Smooth muscle cell (in vitro differentiated cells): ENCODE results near the gene SPDYE4. TPM values are rescaled to one million over a fixed set of nuclear protein-coding genes. Genes with fewer than 3 reads are reported as not detected.

Source experiments
- DNase-seq: peaks from one replicate; lab custom pipeline; 2025; ENCODE audit not compliant: unreplicated experiment; lab: John Stamatoyannopoulos, UW
- H2AFZ ChIP-seq: fragments of 200-600 bp; sonication (generic); 2 replicates; pipeline ENCODE4 v1.6.0; 2016; ENCODE audit warnings: antibody characterized with exemption, low read depth, mild to moderate bottlenecking
- H3F3A ChIP-seq: fragments of 200-600 bp; sonication (generic); 2 replicates; pipeline ENCODE4 v1.6.0; 2017; ENCODE audit warnings: antibody characterized with exemption, low read depth
- H3K27ac ChIP-seq: fragments of 200-600 bp; sonication (generic); 2 replicates; pipeline ENCODE4 v1.5.1; 2016; ENCODE audit warnings: low read depth, mild to moderate bottlenecking
- H3K27me3 ChIP-seq: fragments of 200-600 bp; sonication (generic); 2 replicates; pipeline ENCODE4 v1.6.1; 2016; ENCODE audit warnings: low read depth, mild to moderate bottlenecking
- H3K36me3 ChIP-seq: fragments of 200-600 bp; sonication (generic); 2 replicates; pipeline ENCODE4 v1.5.1; 2016; ENCODE audit warnings: low read depth
- H3K4me1 ChIP-seq: fragments of 200-600 bp; sonication (generic); 2 replicates; pipeline ENCODE4 v1.5.1; 2016; ENCODE audit warnings: low read depth
- H3K4me2 ChIP-seq: fragments of 200-600 bp; sonication (generic); 2 replicates; pipeline ENCODE4 v1.6.0; 2016; ENCODE audit warnings: mild to moderate bottlenecking
- H3K4me3 ChIP-seq: fragments of 200-600 bp; sonication (generic); 2 replicates; pipeline ENCODE4 v1.5.1; 2016; ENCODE audit warnings: mild to moderate bottlenecking
- H3K79me2 ChIP-seq: fragments of 200-600 bp; sonication (generic); 2 replicates; pipeline ENCODE4 v1.6.0; 2016; ENCODE audit warnings: low read depth, mild to moderate bottlenecking
- H3K9ac ChIP-seq: fragments of 200-600 bp; sonication (generic); 2 replicates; pipeline ENCODE4 v1.6.0; 2016; ENCODE audit warnings: low read depth
- H3K9me3 ChIP-seq: fragments of 200-600 bp; sonication (generic); replicated peaks from 2 replicates; pipeline ENCODE4 v1.5.1; 2016; ENCODE audit warnings: low read depth
- H4K20me1 ChIP-seq: fragments of 200-600 bp; sonication (generic); 2 replicates; pipeline ENCODE4 v1.6.0; 2016; ENCODE audit warnings: low read depth
- WGBS: methylation state at CpG from one replicate; pipeline ENCODE4 v1.1.7; 2016; ENCODE audit warnings: low lambda C conversion rate; 5-methylcytosine and 5-hydroxymethylcytosine counted together
- polyA plus RNA-seq: library from polyadenylated mRNA; unstranded; fragments of >200 nt; fragmentation: Nextera tagmentation; extraction: Ambion mirVana; gene quantifications from 2 replicates; pipeline ENCODE4 v1.2.1, GENCODE V29; 2016
- total RNA-seq: library from RNA; depleted of rRNA; stranded (reverse); fragments of >200 nt; gene quantifications from 2 replicates; pipeline ENCODE4 v1.2.3, GENCODE V29; 2014
- TF ChIP-seq, protein P1 (sequence below): fragments of 200-600 bp; sonication (generic); IDR thresholded peaks from 2 replicates; pipeline ENCODE4 v1.5.1; 2017; ENCODE audit warnings: borderline replicate concordance, mild to moderate bottlenecking, antibody characterized with exemption; ENCODE audit not compliant: insufficient read depth, poor library complexity, severe bottlenecking

Gene SPDYE4
- total and polyA plus RNA-seq, 2 experiments from 2014 or later = not detected

DNA sequence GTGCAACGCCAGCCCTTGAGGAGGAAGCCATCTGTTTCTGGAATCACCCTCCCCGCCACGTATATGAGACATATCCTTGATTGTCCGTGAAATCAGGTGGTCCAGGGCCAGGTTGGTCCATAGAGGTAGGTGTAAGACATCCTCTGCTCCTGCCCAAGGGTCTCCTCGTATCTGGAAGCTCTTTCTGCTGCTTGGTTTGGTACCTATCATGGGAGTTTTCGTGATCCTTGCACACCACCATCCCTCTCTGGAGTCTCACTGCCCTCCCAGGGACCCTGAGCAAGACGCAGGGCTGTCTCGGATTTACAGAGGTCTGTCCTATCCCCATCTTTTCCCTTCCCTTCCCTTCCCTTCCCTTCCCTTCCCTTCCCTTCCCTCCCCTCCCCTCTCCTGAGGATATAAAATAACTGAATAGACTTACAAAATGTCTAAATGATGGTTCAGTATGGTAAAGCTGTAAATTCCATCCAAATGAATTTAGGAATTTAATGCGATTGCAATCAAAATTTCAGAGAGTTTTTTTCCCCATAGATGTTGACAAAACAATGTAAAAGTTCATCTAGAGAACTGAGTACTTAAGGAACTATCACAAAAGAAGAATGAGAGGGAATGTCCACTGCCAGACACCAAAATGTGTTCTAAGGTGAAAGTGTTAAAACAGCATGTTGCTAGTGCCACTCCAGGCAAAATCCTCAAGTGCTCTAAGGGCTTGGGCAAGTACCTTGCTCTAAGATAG, 11.7 kb downstream of the SPDYE4 start:
- no peak overlapping the region for H3K9ac ChIP-seq
- H3K4me3 ChIP-seq = peak overlapping the region; percentile 61
- WGBS = 31% methylated on average over 7 of the region's 9 CpGs

DNA sequence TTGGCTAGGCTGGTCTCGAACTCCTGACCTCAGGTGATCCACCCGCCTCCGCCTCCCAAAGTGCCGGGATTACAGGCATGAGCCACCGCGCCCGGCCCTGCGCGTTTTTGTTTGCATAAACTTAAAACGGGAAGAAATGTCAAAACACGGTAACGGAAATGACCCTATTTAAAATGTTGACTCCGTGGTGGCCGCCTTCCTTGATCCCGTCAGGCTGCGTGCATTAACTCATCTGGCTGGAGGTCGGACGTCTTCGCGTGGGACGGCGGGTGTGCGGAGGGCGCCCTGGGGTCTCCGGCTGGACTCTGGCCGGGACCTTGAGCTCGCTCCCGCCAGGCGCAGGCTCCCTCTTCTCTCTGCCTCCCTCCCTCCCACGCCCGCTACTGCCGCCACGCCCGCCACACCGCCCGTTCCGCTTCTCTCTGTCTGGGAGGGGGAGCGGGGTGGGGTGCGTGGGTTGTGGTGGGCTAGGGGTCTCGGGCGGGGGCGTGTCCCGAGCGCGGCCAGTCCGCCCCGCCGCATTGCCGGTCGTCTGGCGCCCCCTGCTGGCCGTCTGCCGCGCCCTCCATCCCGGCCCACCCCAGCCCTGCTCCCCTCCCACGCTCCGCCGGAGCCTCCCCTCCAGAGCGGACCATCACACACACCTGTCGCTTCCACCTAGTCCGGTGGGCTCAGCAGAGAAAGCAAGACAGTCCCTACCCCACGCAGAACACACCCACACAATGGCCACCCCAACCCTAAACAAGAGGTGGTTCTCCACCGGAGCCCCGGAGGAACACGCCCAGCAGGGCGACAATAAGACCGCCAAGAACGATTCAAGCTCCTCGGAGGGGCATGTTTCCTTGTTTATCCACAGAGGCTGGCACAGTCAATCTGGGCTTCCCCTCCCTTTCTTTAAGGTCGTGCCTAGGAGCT, 12.5 kb downstream of the SPDYE4 start:
- Histone ChIP-seq H3K9me3 (no peaks in the 10 kb centered on the region), H3K27ac (no peak overlapping the region), H3K79me2 (no peaks in the 10 kb centered on the region), H3K4me2 (peak overlapping the region; percentile 89), H3K27me3 (no peaks in the 10 kb centered on the region), H3K4me1 (no peaks in the 10 kb centered on the region), H3K36me3 (no peaks in the 10 kb centered on the region), H4K20me1 (no peaks in the 10 kb centered on the region), H2AFZ (peak overlapping the region; percentile 93), H3K9ac (no peak overlapping the region), H3K4me3 (peak overlapping the region; percentile 61), H3F3A (no peaks in the 10 kb centered on the region)
- peak; percentile 64 for DNase-seq
- TF ChIP-seq, protein P1, sequence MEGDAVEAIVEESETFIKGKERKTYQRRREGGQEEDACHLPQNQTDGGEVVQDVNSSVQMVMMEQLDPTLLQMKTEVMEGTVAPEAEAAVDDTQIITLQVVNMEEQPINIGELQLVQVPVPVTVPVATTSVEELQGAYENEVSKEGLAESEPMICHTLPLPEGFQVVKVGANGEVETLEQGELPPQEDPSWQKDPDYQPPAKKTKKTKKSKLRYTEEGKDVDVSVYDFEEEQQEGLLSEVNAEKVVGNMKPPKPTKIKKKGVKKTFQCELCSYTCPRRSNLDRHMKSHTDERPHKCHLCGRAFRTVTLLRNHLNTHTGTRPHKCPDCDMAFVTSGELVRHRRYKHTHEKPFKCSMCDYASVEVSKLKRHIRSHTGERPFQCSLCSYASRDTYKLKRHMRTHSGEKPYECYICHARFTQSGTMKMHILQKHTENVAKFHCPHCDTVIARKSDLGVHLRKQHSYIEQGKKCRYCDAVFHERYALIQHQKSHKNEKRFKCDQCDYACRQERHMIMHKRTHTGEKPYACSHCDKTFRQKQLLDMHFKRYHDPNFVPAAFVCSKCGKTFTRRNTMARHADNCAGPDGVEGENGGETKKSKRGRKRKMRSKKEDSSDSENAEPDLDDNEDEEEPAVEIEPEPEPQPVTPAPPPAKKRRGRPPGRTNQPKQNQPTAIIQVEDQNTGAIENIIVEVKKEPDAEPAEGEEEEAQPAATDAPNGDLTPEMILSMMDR = peak; percentile 100
- WGBS = 7% methylated on average over 40 of the region's 70 CpGs

More for the DNA sequence above, 11.7 kb downstream of the SPDYE4 start:
- no peaks in the 10 kb centered on the region for H4K20me1 ChIP-seq
- DNase-seq = no peak
- H3K4me1 ChIP-seq = no peaks in the 10 kb centered on the region
- no peak overlapping the region for H3K27ac ChIP-seq
- no peaks in the 10 kb centered on the region for H3K79me2 ChIP-seq
- no peaks in the 10 kb centered on the region for H3K9me3 ChIP-seq
- H3K36me3 ChIP-seq = no peaks in the 10 kb centered on the region
- H3K4me2 ChIP-seq = peak overlapping the region; percentile 89
- H3K27me3 ChIP-seq = no peaks in the 10 kb centered on the region
- peak overlapping the region; percentile 93 for H2AFZ ChIP-seq
- TF ChIP-seq, protein P1 = no peak
- no peaks in the 10 kb centered on the region for H3F3A ChIP-seq

DNA sequence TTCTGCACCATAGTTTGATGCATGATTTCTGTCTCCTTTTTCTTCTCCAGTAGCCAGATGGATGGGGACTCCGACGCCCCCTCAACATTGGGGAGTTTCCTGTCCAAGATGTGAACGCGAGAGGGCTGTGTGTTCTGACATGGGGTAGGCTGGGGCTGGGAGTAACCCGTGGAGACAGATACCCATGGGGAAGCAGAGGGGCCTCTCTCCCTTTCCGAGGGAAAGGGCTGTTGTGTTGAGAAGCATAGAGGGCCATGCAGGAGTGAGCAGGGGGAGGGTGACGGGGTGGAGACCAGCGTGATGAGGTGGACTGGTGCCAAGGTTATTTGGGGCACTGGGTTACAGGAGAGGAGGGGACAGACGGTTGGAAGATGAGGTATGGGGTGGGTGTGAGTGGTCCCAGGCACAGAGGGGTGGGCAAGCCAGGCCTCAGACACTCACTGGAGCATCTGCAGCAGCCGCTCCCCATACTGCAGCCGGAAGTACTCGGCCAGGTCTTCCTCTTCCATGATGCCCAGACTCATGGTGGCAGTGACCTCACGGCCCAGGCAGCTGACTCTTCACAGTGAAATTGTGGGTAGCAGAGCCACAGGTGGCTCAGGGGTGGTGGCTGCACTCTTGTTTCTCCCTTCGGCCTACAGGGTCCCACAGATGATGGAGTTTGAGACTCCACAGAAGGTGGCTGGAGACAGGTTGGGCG, 14.1 kb downstream of the SPDYE4 start:
- no peak for DNase-seq
- TF ChIP-seq, protein P1 = no peak
- WGBS = 91% methylated on average over 13 of the region's 15 CpGs

More for the DNA sequence above, 14.1 kb downstream of the SPDYE4 start:
- Histone ChIP-seq H3K27me3 (no peaks in the 10 kb centered on the region), H3K4me1 (peaks cover 3% of the 10 kb centered on the region), H3K36me3 (no peaks in the 10 kb centered on the region), H3K4me2 (no peak overlapping the region), H3F3A (no peaks in the 10 kb centered on the region), H3K79me2 (no peaks in the 10 kb centered on the region), H2AFZ (no peak overlapping the region), H3K9ac (no peak overlapping the region), H4K20me1 (no peaks in the 10 kb centered on the region), H3K4me3 (no peak overlapping the region), H3K9me3 (no peaks in the 10 kb centered on the region), H3K27ac (no peak overlapping the region)
